Measurements from ENCODE around the gene TPR. TPM values are rescaled to one million over a fixed set of nuclear protein-coding genes. Genes with fewer than 3 reads are reported as not detected.

The TPR gene
- total and polyA plus RNA-seq, 2 of the 8 experiments (the other 6 are each of a cell fraction or from before 2014, with no cell fraction given): 57.1 to 102 TPM

GRCh38 chr1:186295980-186296379 lies 79.1 kb downstream of the TPR start, which contains the start of gene PRG4:
TSS of gene PRG4 (plus strand) at chr1:186296279.
- Histone ChIP-seq H2AK5ac (ENCODE audit: low read depth, low read length) (no peak within 1 kb of the TSS), H3K4ac (replicated peaks; ENCODE audit: insufficient read length, low read depth, low read length) (no peak within 1 kb of the TSS), H3K9me3 (ENCODE audit: insufficient read depth in 2 of 2, low read depth in 1 of 2, low read length in 1 of 2) (no peaks in the 10 kb centered on the region), H3K4me1 (replicated peaks in 1 of 4; ENCODE audit: control insufficient read depth in 3 of 4, insufficient read depth in 4 of 4, low read length in 3 of 4) (no peaks in the 10 kb centered on the region), H3K79me1 (ENCODE audit: low read depth, low read length) (no peaks in the 10 kb centered on the region), H2BK12ac (ENCODE audit: low read depth, low read length) (no peak within 1 kb of the TSS), H2BK20ac (ENCODE audit: low read length) (no peak within 1 kb of the TSS), H2AFZ (ENCODE audit: low read length) (no peak within 1 kb of the TSS), H4K20me1 (replicated peaks in 1 of 2; ENCODE audit: control insufficient read depth in 1 of 2, insufficient read depth in 2 of 2, low read length in 2 of 2) (no peaks in the 10 kb centered on the region), H3K23ac (ENCODE audit: insufficient read length) (no peak within 1 kb of the TSS), H2BK5ac (ENCODE audit: low read depth, low read length) (no peak within 1 kb of the TSS), H3K36me3 (ENCODE audit: control insufficient read depth in 2 of 4, insufficient read depth in 4 of 4, low read length in 3 of 4) (no peaks in the 10 kb centered on the region), H3K79me2 (ENCODE audit: control insufficient read depth in 1 of 2, insufficient read depth in 2 of 2, low read length in 2 of 2) (no peaks in the 10 kb centered on the region), H2BK15ac (ENCODE audit: low read length) (no peak within 1 kb of the TSS), H2BK120ac (replicated peaks; ENCODE audit: low read depth, low read length) (no peak within 1 kb of the TSS), H3K4me3 (ENCODE audit: extremely low read depth in 1 of 4, insufficient read depth in 2 of 4, low read depth in 3 of 4, low read length in 4 of 4) (no peak within 1 kb of the TSS), H4K8ac (ENCODE audit: extremely low read depth, insufficient read depth, low read length) (no peak within 1 kb of the TSS), H3K23me2 (ENCODE audit: low read depth, low read length) (no peaks in the 10 kb centered on the region), H4K5ac (ENCODE audit: insufficient read length, low read depth, low read length) (no peak within 1 kb of the TSS), H3K27ac (ENCODE audit: low read depth, low read length) (no peak within 1 kb of the TSS), H3K4me2 (ENCODE audit: insufficient read depth in 1 of 2, low read depth in 2 of 2, low read length in 2 of 2) (no peak within 1 kb of the TSS), H4K91ac (replicated peaks; ENCODE audit: insufficient read length, low read length) (no peak within 1 kb of the TSS), H3K56ac (replicated peaks; ENCODE audit: insufficient read length, low read depth, low read length) (no peak within 1 kb of the TSS), H3K27me3 (replicated peaks in 1 of 4; ENCODE audit: control insufficient read depth in 3 of 4, extremely low read depth in 1 of 4, insufficient read depth in 3 of 4, low read length in 3 of 4) (no peaks in the 10 kb centered on the region), H3K14ac (ENCODE audit: insufficient read length) (no peak within 1 kb of the TSS), H3K18ac (ENCODE audit: extremely low read depth, low read length) (no peak within 1 kb of the TSS), H3K9ac (replicated peaks in 1 of 4; ENCODE audit: extremely low read depth in 1 of 4, low read depth in 3 of 4, low read length in 3 of 4) (no peak within 1 kb of the TSS)
- CTCF ChIA-PET (ENCODE audit: partially characterized antibody): interaction anchor here (1.2 to 2.2 kb wide), 3 partner anchors 9 to 12 kb away, joined by 3 to 7 read pairs (median 5); no protein-coding TSS in a partner anchor
- 90% methylated on average over 3 of the region's 3 CpGs; no CpG with 5 or more reads in 1 of the 2 experiments for WGBS, 2 experiments (ENCODE audit: extremely low coverage in 1 of 2, insufficient coverage in 1 of 2, insufficient read length in 1 of 2, insufficient replicate concordance in 2 of 2, low coverage in 1 of 2, low lambda C conversion rate in 2 of 2, missing lambda C conversion rate in 1 of 2)
- DNase-seq (ENCODE audit: low read depth in 1 of 2, low spot score in 2 of 2): no peak
- POLR2A ChIA-PET (ENCODE audit: partially characterized antibody): no interaction called here
- no peak for FAIRE-seq
- TF ChIP-seq TBP (IDR thresholded peaks at IDR 0.05; ENCODE audit: low read depth, low read length) (no peak), MAFK (IDR thresholded peaks at IDR 0.05; ENCODE audit: low read depth, low read length) (no peak), HDAC2 (IDR thresholded peaks at IDR 0.05; ENCODE audit: borderline replicate concordance in 1 of 2, low read depth in 2 of 2, low read length in 2 of 2) (no peak), SIN3A (conservative IDR thresholded peaks at IDR 0.05 in 1 of 2, IDR thresholded peaks at IDR 0.05 in 1 of 2; ENCODE audit: low read depth in 1 of 2, low read length in 2 of 2) (no peak), SUZ12 (IDR thresholded peaks at IDR 0.05; ENCODE audit: low read length) (no peak), CBX8 (IDR thresholded peaks at IDR 0.05; ENCODE audit: borderline replicate concordance, low read depth, low read length) (no peak), ATF2 (IDR thresholded peaks at IDR 0.05; ENCODE audit: low read length) (no peak)
